PC-9 (cell line): Measurements from ENCODE around the gene SLC1A2. TPM values are rescaled to one million over a fixed set of nuclear protein-coding genes. Genes with fewer than 3 reads are reported as not detected.

Source experiments
- BruUV-seq: library from RNA; stranded (reverse); fragments of 400-500 nt; replicated peaks from 2 replicates; lab custom pipeline; 2021; lab: Mats Ljungman, UMichigan
- CTCF ChIA-PET: fragments of 300-600 bp; sonication (Branson Sonifier 250); formaldehyde crosslinking; loops from one replicate; lab custom pipeline; 2022; ENCODE audit warnings: antibody characterized with exemption; lab: Charles Lee
- POLR2A ChIA-PET: fragments of 300-600 bp; sonication (Branson Sonifier 250); formaldehyde crosslinking; loops from one replicate; lab custom pipeline; 2022; ENCODE audit warnings: antibody characterized with exemption; ENCODE audit not compliant: unreplicated experiment; lab: Charles Lee
- DNase-seq, 2 experiments: peaks; one replicate each; pipeline versions ENCODE4 v3.0.0 to v3.0.0-alpha.2; 2015 to 2022; ENCODE audit warnings: mixed read lengths in 1 of 2
- H2AFZ ChIP-seq: fragments of 200-600 bp; sonication (generic); 2 replicates; pipeline ENCODE4 v1.8.1; 2017; ENCODE audit warnings: antibody characterized with exemption
- H3F3A ChIP-seq: fragments of 200-600 bp; sonication (generic); 2 replicates; pipeline ENCODE4 v1.8.1; 2017; ENCODE audit warnings: antibody characterized with exemption, mild to moderate bottlenecking, low read depth; ENCODE audit not compliant: insufficient read depth
- H3K27ac ChIP-seq: fragments of 200-600 bp; sonication (generic); 2 replicates; pipeline ENCODE4 v1.6.1; 2016; ENCODE audit warnings: mixed run types
- H3K27me3 ChIP-seq: fragments of 200-600 bp; sonication (generic); 2 replicates; pipeline ENCODE4 v1.6.1; 2016; ENCODE audit warnings: low read depth, mixed run types; ENCODE audit not compliant: insufficient read depth
- H3K36me3 ChIP-seq: fragments of 200-600 bp; sonication (generic); 2 replicates; pipeline ENCODE4 v1.6.1; 2016; ENCODE audit warnings: low read depth, mixed run types
- H3K4me1 ChIP-seq: fragments of 200-600 bp; sonication (generic); replicated peaks from 2 replicates; pipeline ENCODE4 v1.6.1; 2016; ENCODE audit warnings: mixed run types; ENCODE audit not compliant: insufficient read depth
- H3K4me2 ChIP-seq: fragments of 200-600 bp; sonication (generic); 2 replicates; pipeline ENCODE4 v1.6.1; 2017; ENCODE audit warnings: mixed run types
- H3K4me3 ChIP-seq: fragments of 200-600 bp; sonication (generic); 2 replicates; pipeline ENCODE4 v1.6.1; 2016; ENCODE audit warnings: mixed run types
- H3K79me2 ChIP-seq: fragments of 200-600 bp; sonication (generic); 2 replicates; pipeline ENCODE4 v1.6.1; 2017; ENCODE audit warnings: low read depth, mixed run types
- H3K9me2 ChIP-seq: fragments of 200-600 bp; sonication (generic); 2 replicates; pipeline ENCODE4 v1.8.1; 2017; ENCODE audit warnings: mild to moderate bottlenecking; ENCODE audit not compliant: insufficient read depth
- H3K9me3 ChIP-seq: fragments of 200-600 bp; sonication (generic); 2 replicates; pipeline ENCODE4 v1.8.1; 2016; ENCODE audit warnings: low read depth; ENCODE audit not compliant: insufficient read depth
- H4K20me1 ChIP-seq: fragments of 200-600 bp; sonication (generic); 2 replicates; pipeline ENCODE4 v1.8.1; 2017; ENCODE audit not compliant: insufficient read depth
- EZH2 ChIP-seq: fragments of 200-600 bp; sonication (generic); IDR thresholded peaks from 2 replicates; pipeline ENCODE4 v1.8.0; 2017; ENCODE audit warnings: antibody characterized with exemption, low read depth
- intact Hi-C: fragments of 100-400 bp; cut with micrococcal nuclease; formaldehyde crosslinking; loops from one replicate; pipeline ENCODE4 v1.10.0; 2022; ENCODE audit not compliant: unreplicated experiment
- total RNA-seq: library from RNA; stranded (reverse); gene quantifications from 2 replicates; pipeline ENCODE4 v1.2.3, GENCODE V29; 2021
- TF ChIP-seq, protein P1 (sequence below): fragments of 200-600 bp; sonication (generic); conservative IDR thresholded peaks from 2 replicates; pipeline ENCODE4 v1.6.1; 2017; ENCODE audit warnings: mixed run types, antibody characterized with exemption, mild to moderate bottlenecking, moderate library complexity

The SLC1A2 gene
- total RNA-seq, 1 experiment from 2014 or later: 0.09 TPM

DNA sequence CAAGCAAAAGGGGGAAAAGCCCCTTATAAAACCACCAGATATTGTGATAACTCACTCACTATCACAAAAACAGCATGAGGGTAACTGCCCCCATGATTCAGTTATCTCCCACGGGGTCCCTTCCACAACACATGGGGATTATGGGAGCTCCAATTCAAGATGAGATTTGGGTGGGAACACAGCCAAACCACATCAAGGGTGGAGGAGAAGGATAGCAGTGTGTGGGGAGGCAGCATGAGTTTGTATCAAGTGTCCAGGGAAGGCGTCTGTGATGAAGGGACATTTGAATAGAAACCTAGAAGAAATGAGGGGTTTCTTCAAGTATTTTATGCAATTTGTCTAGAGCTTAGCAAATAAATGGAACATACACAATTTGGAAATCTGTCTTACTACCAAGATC, 98.2 kb downstream of the SLC1A2 start:
- Histone ChIP-seq H3K27me3 (no peaks in the 10 kb centered on the region), H3F3A (no peaks in the 10 kb centered on the region), H3K4me3 (no peak overlapping the region), H4K20me1 (no peaks in the 10 kb centered on the region), H3K9me3 (no peaks in the 10 kb centered on the region), H3K36me3 (no peaks in the 10 kb centered on the region), H3K79me2 (no peaks in the 10 kb centered on the region), H3K9me2 (no peaks in the 10 kb centered on the region), H3K4me1 (peaks cover 15% of the 10 kb centered on the region; the same call in 1 of the 2 replicates), H3K27ac (no peak overlapping the region), H3K4me2 (no peak overlapping the region), H2AFZ (no peak overlapping the region)
- no TSS peak for BruUV-seq
- ChIA-PET POLR2A (no interaction called here), CTCF (no interaction called here)
- intact Hi-C loops: no loop called here
- no peak for DNase-seq
- no peak for TF ChIP-seq EZH2
- TF ChIP-seq, protein P1, sequence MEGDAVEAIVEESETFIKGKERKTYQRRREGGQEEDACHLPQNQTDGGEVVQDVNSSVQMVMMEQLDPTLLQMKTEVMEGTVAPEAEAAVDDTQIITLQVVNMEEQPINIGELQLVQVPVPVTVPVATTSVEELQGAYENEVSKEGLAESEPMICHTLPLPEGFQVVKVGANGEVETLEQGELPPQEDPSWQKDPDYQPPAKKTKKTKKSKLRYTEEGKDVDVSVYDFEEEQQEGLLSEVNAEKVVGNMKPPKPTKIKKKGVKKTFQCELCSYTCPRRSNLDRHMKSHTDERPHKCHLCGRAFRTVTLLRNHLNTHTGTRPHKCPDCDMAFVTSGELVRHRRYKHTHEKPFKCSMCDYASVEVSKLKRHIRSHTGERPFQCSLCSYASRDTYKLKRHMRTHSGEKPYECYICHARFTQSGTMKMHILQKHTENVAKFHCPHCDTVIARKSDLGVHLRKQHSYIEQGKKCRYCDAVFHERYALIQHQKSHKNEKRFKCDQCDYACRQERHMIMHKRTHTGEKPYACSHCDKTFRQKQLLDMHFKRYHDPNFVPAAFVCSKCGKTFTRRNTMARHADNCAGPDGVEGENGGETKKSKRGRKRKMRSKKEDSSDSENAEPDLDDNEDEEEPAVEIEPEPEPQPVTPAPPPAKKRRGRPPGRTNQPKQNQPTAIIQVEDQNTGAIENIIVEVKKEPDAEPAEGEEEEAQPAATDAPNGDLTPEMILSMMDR: no peak

DNA sequence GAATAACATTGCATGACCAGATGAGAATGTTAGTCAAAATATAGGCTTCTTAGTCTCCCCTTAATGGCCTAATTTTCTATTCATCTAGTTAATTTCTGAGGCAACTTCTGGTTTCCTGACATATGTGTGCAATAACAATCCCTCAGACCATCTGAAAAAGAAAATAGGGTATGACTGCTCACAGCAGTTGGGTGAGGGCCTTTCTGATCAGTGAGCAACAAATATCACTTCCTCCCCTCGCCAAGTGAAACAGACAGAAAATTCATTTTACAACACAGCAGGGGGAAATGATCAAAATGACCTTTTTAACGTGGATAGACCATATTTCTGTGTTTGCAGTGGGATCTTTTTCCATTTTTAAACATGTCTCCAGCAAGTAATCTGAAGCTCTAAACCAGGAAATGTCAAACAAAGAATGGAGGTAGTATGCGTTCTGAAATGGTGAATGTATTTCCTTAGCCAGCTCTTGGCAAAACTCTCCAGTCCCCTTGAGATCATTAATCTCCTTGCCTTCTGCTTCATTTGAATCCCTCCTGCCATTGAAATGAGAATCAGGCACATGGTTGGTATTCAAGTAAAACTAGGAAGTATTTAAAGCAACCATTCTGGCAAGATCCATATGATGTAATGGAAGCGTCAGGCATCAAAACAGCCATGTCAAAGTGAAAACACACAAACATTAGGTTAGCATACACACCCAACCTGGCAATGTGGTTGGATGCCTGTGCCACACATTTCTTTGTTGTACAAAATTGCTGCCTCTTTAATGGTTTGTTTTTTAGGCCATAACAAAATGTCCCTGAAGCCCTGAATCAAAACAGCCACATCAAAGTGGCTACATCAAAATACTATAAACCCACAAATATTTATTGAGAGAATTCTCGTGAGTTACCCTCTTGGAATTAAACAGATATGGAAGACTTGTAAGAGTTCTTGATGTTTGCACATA, 100.1 kb downstream of the SLC1A2 start:
- Histone ChIP-seq H3F3A (no peaks in the 10 kb centered on the region), H3K4me3 (no peak overlapping the region), H3K9me3 (no peaks in the 10 kb centered on the region), H3K79me2 (no peaks in the 10 kb centered on the region), H3K4me2 (no peak overlapping the region), H2AFZ (no peak overlapping the region), H3K27me3 (no peaks in the 10 kb centered on the region), H3K27ac (no peak overlapping the region), H3K36me3 (no peaks in the 10 kb centered on the region), H3K4me1 (peaks cover 12% of the 10 kb centered on the region; the same call in 1 of the 2 replicates), H4K20me1 (no peaks in the 10 kb centered on the region), H3K9me2 (no peaks in the 10 kb centered on the region)
- ChIA-PET POLR2A (no interaction called here), CTCF (interaction anchor here (0.6 kb wide), 1 partner anchor 287 kb away, joined by 3 read pairs; no protein-coding TSS in a partner anchor)
- intact Hi-C loops: no loop called here
- BruUV-seq: no TSS peak
- no peak for DNase-seq
- TF ChIP-seq, protein P1: no peak
- TF ChIP-seq EZH2: no peak

DNA sequence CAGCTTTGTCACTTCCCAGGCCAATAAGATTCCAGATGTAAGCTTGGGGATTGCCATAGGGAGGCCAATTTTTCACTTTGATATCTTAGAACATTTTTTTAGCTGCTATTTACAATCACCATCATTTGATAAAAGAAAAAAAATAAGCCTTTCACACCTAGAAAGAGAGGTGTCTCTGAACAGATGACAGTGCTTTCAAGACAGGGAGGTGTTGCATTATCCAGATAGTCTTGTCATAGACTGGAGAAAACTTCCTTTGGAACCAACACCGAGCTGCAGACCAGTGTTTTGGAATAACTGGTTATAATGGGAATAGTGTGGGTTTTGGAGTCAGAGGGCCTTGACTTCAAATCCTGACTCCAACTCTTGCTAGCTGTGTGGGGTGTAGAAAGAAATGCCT, 101.0 kb downstream of the SLC1A2 start:
- no peaks in the 10 kb centered on the region for H3K79me2 ChIP-seq
- ChIA-PET POLR2A (interaction anchor here (0.6 kb wide), 1 partner anchor 843 kb away, joined by 5 read pairs; no protein-coding TSS in a partner anchor), CTCF (no interaction called here)
- H3K27me3 ChIP-seq: no peaks in the 10 kb centered on the region
- H3K4me3 ChIP-seq: no peak overlapping the region
- peaks cover 11% of the 10 kb centered on the region; the same call in 1 of the 2 replicates for H3K4me1 ChIP-seq
- no peak overlapping the region for H3K27ac ChIP-seq
- H3K9me3 ChIP-seq: no peaks in the 10 kb centered on the region
- H2AFZ ChIP-seq: no peak overlapping the region
- BruUV-seq: no TSS peak
- H3F3A ChIP-seq: no peaks in the 10 kb centered on the region
- H4K20me1 ChIP-seq: no peaks in the 10 kb centered on the region
- H3K36me3 ChIP-seq: no peaks in the 10 kb centered on the region
- intact Hi-C loops: no loop called here
- no peaks in the 10 kb centered on the region for H3K9me2 ChIP-seq
- TF ChIP-seq, protein P1: no peak
- no peak for TF ChIP-seq EZH2
- DNase-seq: no peak
- H3K4me2 ChIP-seq: no peak overlapping the region
